ENCODE data around the gene SERPINE1.
"Not testable (repeated sequence)": the region's sequence is repeated elsewhere in the genome, so short reads cannot be mapped to it uniquely, and the experiment has no call there.

Gene SERPINE1

DNA sequence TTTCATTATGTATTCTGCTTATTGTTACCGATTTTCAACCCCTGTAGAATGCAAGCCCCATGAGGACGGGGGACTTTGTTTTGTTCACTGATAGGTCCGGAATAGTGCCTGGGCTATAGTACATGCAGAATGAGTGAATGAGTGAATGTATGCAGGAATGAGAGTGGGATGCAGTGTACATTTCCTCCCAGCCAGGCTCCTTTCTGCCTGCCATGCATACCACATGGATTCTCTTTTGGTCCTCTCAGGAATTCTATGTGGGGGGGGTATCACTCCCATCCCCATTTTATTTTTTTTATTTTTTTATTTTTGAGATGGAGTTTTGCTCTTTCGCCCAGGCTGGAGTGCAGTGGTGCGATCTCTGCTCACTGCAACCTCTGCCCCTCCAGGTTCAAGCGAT, 24.9 kb upstream of the SERPINE1 start:
- no peak for DNase-seq

DNA sequence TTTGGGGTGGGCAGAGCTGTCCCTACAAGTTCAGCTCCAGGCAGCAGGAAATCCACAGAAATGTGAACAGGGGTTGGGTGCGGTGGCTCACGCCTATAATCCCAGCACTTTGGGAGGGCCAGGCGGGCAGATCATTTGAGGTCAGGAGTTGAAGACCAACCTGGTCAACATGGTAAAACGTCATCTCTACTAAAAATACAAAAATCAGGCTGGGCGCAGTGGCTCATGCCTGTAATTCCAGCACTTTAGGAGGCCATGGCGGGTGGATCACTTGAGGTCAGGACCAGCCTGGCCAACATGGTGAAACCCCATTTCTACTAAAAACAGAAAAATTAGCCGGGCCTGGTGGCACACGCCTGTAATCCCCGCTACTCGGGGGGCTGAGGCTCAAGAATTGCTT, 23.2 kb upstream of the SERPINE1 start:
- not testable (repeated sequence) for DNase-seq

DNA sequence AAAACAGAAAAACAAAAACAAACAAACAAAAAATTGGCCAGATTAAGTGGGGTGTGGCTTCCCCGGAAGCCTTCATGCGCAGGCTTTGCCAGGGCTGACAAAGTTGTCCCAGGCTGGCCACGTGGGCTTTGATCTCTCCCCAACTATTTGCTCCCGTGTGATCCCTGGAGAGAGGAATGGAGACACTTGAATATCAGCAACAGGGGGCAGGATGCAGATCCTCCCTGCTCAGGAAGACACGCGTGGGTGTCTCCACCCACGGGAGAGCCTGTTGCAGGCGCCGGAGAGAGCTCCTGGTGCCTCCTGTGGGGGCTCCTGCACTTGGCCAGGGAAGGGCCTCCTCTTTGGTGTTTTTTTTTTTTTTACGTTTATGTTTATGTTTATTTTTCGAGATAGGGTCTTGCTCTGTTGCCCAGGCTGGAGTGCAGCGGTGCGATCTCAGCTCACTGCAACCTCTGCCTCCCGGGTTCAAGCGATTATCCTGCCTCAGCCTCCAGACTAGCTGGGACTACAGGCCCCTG, 22.7 kb upstream of the SERPINE1 start:
- no peak for DNase-seq

DNA sequence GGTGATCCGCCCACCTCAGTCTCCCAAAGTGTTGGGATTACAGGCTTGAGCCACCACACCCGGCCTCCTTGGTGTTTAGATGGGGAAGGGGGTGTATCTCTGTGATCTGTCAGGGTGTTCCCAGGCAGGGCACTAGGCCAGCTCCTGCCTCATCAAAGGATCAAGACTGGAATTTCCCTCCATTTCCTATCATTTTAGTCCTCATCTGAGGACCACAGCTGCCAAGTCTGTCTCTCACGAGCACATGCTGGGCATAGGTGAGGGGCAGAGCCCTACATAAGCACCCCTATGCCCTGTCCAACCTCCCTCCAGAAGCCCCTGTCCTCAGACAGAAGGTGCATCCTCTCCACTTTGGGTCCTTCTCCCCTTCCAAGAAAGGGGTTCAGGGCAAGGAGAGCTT, 22.1 kb upstream of the SERPINE1 start:
- DNase-seq, result no peak

DNA sequence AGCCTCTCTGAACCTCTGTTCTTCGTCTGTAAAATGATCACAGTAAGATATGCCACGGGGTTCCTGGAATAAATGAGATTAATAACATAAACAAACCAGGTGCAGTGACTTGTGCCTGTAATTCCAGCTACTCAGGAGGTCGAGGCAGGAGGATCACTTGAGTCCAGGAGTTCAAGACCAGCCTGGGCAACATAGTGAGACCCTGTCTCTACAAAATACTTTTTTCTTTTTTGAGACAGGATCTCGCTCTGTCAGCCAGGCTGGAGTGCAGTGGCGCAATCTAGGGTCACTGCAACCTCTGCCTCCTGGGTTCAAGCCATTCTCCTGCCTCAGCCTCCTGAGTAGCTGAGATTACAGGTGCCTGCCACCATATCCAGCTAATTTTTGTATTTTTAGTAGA, 21.7 kb upstream of the SERPINE1 start:
- not testable (repeated sequence) for DNase-seq

DNA sequence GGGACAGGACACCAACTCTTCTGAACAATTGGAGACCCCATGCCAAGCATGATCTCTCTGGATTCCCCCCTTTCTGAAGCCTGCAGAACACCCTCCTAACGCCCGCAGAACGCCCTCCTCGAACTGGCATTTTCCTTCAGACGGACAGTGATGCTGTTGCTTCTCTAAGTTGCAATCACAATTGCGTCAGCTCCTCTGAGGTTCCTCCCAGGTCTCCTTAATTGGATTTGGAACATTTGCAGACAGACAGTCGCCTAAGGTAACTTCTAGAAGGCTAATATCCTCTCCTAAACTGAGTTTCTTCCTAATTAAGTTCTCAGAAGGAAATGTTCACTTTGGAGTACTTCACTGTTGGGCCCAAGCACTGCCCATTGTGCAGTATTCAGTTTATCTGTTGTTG, 20.5 kb upstream of the SERPINE1 start:
- no peak for DNase-seq

DNA sequence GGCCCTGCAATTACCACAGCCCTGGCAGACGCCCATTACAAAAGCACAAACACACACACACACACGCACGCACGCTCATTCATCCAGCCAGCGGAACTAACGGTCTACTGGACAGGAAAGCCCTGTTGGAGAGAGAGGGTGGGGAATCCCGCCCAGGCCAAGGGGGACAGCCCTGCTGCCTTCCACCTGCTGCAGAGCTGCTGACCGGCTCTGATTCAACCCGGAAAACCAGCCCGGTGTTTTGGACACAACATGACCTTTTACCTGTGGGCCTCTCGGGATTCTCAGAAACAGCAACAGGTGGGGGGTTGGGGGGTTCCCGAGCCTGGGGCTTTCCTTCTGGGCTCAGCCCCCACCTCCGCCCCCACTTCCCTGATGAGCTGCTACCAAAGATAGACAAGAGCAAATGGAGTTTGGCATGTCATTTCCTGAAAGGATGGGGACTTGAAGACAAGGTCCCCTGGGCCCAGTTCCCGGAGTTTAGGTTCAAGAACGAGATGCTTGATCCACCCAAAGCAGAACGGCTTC, 18.5 kb upstream of the SERPINE1 start:
- no peak for DNase-seq

DNA sequence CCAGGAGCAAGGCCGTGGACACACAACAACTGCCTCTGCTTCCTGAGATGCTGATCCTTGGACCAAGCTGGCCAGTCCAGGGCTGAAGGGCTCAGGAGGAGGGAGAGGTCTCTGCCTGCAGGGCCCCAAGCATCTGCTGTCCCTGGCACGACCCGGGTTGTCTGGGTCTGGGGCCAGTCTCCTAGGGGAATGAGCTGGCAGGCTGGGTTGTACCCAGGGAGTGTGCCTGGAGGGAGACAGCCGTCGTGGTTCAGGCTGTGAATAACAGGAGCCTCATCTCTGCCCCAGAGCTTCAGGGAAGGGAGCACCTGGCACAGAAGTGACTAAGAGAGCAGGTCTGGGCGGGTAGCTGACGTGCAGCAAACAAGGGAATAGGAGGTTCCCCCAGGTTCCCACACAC, 17.9 kb upstream of the SERPINE1 start:
- no peak for DNase-seq

DNA sequence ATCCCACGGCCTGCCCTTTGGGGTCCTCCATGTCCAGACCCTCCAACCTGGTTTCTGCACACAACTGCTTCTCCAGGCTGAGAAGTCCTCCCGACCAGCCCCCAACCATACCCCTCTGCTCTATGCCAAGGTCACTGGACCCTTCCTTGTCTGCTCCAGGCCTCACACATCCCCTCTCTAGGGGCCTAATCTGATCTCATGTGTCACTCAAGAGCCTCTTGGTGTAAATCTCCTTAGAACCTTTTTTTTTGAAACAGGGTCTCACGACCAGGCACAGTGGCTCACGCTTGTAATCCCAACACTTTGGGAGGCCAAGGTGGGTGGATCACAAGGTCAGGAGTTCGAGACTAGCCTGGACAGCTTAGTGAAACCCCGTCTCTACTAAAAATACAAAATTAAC, 17.5 kb upstream of the SERPINE1 start:
- no peak for DNase-seq

DNA sequence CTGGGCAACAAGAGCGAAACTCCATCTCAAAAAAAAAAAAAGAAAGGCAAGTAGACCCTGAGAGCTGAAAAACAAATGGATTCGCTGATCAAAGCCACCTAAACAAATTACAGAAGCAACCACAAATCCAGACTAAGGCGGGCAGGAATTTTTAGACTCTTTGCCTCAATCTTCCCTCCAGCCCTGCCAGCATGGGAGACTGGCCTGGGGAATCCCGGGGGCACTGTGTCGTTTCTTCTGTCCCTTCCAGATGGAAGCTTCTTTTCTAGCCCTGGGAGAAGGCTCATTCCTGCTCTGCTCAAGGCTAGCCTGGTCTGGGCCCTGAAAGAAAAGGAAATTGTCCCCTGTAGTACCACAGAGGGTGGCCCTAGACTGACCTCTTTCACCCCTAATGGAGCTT, 15.6 kb upstream of the SERPINE1 start:
- DNase-seq, result no peak

DNA sequence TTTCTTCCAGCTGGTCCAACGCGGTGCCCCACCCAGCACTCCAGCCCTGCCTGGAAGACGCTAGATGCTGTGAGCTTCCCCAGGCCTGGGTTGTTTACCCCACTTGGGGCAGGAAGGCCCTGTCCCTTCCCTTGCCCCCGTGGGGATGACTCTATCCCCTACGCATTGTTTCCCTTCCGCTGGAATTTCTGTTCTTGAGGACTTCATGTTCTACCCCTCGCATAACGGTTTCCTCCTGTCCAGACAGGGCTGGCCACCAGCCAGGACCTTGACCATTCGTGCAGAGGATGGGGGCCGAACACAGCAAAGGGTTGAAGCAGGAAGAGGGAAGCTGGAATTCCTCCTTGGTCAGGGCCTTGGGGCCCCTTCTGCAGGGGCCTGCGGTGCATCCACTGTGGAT, 14.7 kb upstream of the SERPINE1 start:
- no peak for DNase-seq

DNA sequence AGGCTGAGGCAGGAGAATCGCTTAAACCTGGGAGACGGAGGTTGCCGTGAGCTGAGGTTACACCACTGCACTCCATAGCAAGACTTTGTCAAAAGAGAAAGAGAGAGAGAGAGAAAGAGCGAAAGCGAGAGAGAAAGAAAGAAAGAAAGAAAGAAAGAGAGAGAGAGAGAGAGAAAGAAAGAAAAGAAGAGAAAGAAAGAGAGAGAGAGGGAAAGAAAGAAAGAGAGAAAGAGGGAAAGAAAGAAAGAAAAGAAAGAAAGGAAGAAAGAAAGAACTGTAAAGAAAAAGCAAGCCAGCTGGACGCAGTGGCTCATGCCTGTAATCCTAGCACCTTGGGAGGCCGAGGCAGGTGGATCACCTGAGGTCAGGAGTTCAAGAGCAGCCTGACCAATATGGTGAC, 13.8 kb upstream of the SERPINE1 start:
- not testable (repeated sequence) for DNase-seq

DNA sequence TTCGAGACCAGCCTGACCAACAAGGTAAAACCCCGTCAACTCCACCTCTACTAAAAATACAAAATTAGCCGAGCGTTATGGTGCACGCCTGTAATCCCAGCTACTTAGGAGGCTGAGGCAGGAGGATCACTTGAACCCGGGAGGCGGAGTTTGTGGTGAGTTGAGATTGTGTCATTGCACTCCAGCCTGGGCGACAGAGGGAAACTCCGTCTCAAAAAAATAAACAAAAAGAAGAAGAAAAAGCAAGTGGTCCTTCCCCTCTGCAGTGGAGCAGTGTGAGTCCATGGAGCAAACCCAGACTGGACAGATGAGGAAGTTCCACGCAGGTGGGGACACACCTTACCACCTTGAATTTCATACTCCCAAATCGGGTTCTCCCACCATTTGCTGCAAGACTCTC, 13.1 kb upstream of the SERPINE1 start:
- DNase-seq, result no peak

DNA sequence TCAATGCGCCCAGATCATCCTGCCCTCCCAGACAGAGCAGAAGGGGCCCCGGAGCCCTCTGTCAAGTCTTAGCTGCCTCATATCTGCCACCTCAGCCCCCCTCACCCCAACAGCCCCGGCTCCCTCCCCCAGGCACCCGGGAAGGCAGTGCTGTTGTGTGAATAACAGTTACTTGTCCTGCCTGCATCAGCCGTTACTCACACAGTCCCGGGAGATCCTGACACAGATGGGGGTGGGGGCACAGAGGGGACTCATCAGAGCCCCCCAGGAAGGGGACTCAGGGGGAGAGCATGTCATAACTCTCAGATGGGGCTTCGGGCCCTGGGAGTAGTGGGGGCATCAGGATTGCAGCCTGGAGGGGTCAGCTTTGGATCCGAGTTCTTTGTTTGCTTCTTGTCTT, 12.4 kb upstream of the SERPINE1 start:
- no peak for DNase-seq

DNA sequence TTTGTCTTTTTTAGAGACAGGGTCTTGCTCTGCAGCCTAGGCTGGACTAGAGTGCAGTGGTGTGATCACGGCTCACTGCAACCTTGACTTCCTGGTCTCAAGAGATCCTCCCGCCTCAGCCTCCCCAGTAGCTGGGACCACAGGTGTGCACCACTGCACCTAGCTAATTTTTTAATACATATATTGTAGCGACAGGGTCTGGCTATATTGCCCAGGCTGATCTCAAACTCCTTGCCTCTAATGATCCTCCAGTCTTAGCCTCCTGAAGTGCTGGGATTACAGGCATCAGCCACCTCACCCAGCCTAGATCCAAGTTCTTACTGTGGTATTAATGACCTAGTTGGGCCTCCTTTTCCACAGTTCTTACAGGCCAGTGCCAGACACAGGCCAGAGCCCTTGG, 11.7 kb upstream of the SERPINE1 start:
- no peak for DNase-seq

DNA sequence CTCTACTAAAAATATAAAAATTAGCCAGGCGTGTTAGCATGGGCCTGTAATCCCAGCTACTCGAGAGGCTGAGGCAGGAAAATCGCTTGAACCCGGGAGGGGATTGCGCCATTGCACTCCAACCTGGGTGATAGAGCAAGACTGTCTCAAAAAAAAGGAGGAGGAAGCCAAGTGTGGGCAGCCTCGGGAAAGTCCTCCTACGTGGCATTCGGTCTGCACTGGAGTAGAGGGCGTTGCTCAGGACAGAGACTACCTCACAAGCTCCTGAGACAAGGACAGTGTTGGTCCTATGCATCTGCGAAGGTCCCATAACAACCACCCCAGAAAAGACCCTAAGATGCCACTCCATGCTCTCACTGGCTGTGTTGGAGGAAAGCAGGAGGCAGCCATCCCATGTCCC, 10.0 kb upstream of the SERPINE1 start:
- no peak for DNase-seq

DNA sequence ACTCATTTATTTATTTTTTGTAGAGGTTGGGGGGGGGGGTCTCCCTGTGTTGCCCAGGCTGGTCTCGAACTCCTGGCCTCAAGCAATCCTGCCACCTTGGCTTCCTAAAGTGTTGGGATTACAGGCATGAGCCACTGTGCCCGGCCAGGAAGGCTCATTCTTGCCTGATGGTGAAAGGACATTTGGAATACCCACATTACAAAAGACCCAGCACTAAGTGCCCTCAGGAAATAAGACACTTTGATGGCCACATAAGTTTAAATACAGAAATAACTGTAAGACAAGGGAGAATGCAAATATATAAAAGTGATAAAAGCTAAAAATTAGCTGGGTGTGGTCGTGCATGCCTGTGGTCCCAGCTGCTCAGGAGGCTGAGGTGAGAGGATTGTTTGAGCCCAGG, 8.0 kb upstream of the SERPINE1 start:
- DNase-seq, result no peak

DNA sequence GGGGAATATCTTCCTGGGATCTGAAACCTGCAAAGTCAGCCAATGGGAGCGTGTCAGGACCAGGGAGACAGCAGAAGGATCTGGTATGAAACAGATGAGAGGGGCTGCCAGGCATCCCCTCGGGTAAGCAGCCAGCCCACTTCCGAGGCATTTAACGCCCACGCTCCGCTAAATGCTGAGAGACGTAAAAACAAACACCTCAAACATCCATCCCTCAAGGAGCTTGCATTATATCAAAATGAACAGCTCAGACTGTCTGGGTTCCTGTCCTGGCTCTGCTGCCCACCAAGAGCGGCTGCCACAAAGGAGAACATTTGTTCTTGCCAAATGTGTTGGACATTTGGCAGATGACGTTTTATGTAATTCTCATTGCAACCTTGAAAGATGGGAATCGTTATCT, 7.0 kb upstream of the SERPINE1 start:
- DNase-seq, result no peak

DNA sequence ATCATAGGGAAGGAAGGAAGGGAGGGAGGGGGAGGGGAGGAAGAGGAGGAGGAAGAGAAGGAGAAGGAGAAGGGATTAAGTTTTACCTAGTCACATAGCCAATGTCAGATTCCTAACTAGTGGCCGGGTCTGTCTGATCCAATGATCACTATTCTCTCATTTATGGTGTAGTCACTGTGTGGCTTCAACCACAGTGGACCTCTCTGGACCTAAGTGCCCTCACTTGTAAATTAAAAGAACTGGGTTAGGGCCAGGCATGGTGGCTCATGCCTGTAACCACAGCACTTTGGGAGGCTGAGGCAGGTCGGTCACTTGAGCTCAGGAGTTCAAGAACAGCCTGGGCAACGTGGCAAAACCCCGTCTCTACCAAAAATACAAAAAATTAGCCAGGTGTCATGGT, 6.6 kb upstream of the SERPINE1 start:
- DNase-seq, result no peak

DNA sequence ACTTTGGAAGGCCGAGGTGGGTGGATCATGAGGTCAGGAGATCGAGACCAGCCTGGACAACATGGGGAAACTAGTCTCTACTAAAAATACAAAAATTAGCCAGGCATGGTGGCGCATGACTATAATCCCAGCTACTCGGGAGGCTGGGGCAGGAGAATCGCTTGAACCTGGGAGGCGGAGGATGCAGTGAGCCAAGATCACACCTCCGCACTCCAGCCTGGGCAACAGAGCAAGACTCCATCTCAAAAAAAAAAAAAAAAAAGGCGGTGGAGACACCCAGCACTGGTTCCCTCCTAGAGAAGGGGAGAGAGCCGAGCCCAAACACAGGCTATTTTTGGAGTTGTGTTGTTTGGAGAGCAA, 5.3 kb upstream of the SERPINE1 start:
- DNase-seq, result not testable (repeated sequence)

DNA sequence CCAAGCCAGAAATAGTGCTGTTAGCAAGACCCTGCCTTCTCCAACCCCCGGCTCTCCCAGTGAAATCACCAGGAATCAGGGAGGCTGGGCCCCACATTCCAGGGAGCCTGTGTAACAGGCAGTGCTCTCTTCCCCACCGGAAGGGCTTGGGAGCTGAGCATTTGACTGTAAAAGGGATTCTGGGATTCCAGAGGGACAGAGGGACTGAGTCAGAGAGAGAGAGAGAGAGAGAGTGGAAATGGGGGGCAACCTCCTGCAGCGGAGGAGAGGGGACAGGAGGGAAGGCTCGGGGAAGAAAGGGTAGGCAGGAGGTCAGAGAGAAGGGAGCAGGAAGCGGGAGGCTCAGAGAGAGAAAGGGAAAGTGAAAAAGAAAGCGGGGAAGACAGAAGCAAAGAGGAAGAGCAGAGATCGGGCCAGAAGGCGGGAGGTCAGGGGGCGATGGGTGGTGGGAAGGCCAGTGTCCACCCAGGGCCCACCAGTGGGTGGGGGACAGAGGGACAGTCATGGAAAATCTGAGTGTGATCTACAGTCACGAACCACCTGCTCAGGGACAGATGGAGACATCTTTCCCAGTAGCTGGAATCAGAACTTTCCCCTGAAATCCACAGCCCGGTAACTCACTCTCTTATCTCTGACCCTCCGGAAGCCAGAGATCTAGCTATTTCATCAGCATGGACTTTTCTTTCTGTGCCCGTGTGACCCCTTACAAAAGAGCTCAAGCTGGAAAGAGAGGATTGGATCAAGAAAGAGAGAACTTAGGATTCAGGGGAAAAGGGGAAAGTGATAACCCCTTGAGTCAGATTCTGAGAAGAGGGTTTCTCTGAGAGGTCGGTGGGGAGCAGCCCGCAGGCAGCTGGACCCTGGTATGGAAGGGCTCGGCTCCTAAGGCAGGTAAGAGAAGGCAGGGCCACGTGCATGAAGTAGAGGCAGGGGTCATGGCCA, 4.6 kb upstream of the SERPINE1 start:
- no peak for DNase-seq

DNA sequence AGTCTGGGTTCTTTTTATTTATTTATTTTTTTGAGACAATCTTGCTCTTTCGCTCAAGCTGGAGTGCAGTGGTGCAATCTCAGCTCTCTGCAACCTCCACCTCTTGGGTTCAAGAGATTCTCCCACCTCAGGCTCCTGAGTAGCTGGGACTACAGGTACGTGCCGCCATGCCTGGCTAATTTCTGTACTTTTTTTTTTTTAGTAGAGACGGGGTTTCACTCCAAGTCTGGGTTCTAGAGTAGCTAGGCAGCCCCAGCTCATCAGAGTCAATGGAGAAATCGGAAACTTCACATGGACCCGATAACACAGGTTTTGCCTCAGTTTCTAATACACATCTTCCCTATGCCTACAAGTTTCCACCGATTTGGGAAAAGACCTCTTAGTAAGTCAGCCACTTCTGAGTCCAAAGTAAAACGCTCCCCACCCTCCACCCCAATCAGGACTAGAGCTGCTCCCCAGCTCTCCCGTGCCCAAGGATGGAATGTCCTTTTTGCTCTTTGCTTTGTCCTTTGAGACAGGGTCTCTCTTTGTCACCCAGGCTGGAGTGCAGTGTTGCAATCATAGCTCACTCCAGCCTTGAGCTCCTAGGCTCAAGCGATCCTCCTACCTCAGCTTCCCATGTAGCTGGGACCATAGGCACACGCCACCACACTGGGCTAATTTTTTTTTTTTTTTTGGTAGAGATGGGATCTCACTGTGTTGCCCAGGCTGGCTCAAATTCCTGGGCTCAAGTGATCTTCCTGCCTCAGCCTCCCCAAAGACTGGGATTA, 3.8 kb upstream of the SERPINE1 start:
- DNase-seq, result no peak

DNA sequence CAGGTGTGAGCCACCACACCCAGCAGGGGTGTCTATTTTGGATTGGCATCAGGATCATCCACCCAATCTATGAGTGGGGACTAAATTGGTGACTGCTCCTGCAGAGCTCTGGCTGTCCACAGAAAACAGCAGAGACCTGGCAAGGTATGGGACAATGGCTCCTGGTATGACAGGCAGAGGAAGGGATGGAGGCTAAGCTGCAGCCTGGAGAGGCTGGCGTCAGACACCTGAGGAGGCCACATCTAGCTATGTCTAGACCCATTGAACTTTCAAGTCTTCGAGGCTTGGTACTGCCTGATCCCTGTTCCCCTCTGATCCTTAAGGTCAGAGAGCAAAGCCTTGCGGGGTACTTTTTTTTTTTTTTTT, 3.2 kb upstream of the SERPINE1 start:
- no peak for DNase-seq

Data from NCI-H1092 treated with DMSO at 0.1 percent for 48 hours (cell line).